Loucy (cell line): ENCODE results near the gene HMGN2.

Experiments used
- H2AFZ ChIP-seq: fragments of 200-600 bp; sonication (generic); 2 replicates; pipeline ENCODE4 v1.6.0; 2016; ENCODE audit warnings: antibody characterized with exemption, mild to moderate bottlenecking, low read length, moderate library complexity
- H3F3A ChIP-seq: fragments of 200-600 bp; 2 replicates; pipeline ENCODE4 v1.6.0; 2016; ENCODE audit warnings: antibody characterized with exemption, low read depth, mild to moderate bottlenecking
- H3K27me3 ChIP-seq: fragments of 200-600 bp; sonication (generic); 2 replicates; pipeline ENCODE4 v1.6.1; 2014; ENCODE audit warnings: low read length, mild to moderate bottlenecking; ENCODE audit not compliant: insufficient read depth, poor library complexity, severe bottlenecking
- H3K36me3 ChIP-seq: fragments of 200-600 bp; sonication (generic); 2 replicates; pipeline ENCODE4 v1.6.1; 2016; ENCODE audit warnings: low read length; ENCODE audit not compliant: insufficient read depth
- H3K4me1 ChIP-seq: fragments of 200-600 bp; sonication (generic); 2 replicates; pipeline ENCODE4 v1.5.1; 2014; ENCODE audit warnings: low read length, mild to moderate bottlenecking; ENCODE audit not compliant: insufficient read depth, poor library complexity, severe bottlenecking
- H3K4me2 ChIP-seq: fragments of 200-600 bp; sonication (generic); 2 replicates; pipeline ENCODE4 v1.6.0; 2014; ENCODE audit warnings: antibody characterized with exemption, low read length, low read depth, mild to moderate bottlenecking; ENCODE audit not compliant: poor library complexity, severe bottlenecking
- H3K4me3 ChIP-seq: fragments of 200-600 bp; sonication (generic); 2 replicates; pipeline ENCODE4 v1.5.1; 2014; ENCODE audit warnings: low read length, mild to moderate bottlenecking, mixed read lengths; ENCODE audit not compliant: poor library complexity, severe bottlenecking
- H3K79me2 ChIP-seq: fragments of 200-600 bp; sonication (generic); 2 replicates; pipeline ENCODE4 v1.6.1; 2014; ENCODE audit warnings: low read length; ENCODE audit not compliant: insufficient read depth
- H3K9ac ChIP-seq: fragments of 200-600 bp; sonication (generic); 2 replicates; pipeline ENCODE4 v1.6.0; 2014; ENCODE audit warnings: mild to moderate bottlenecking, low read depth, low read length, moderate library complexity; ENCODE audit not compliant: poor library complexity, severe bottlenecking
- H3K9me2 ChIP-seq: fragments of 200-600 bp; sonication (generic); replicated peaks from 2 replicates; pipeline ENCODE4 v1.6.1; 2016; ENCODE audit warnings: low read depth, low read length, mixed read lengths
- H3K9me3 ChIP-seq: fragments of 200-600 bp; sonication (generic); 2 replicates; pipeline ENCODE4 v1.6.1; 2014; ENCODE audit warnings: mild to moderate bottlenecking, antibody characterized with exemption, low read length, low read depth; ENCODE audit not compliant: insufficient read depth
- H4K20me1 ChIP-seq: fragments of 200-600 bp; sonication (generic); 2 replicates; pipeline ENCODE4 v1.6.0; 2014; ENCODE audit warnings: antibody characterized with exemption, low read length, mild to moderate bottlenecking; ENCODE audit not compliant: insufficient read depth, poor library complexity, severe bottlenecking
- EZH2phosphoT487 ChIP-seq: fragments of 200-600 bp; IDR thresholded peaks from 2 replicates; pipeline ENCODE4 v1.6.1; 2018; ENCODE audit warnings: antibody characterized with exemption, mild to moderate bottlenecking, moderate library complexity, borderline replicate concordance
- TF ChIP-seq, protein P1 (sequence below): fragments of 200-600 bp; sonication (generic); conservative IDR thresholded peaks from 2 replicates; pipeline ENCODE4 v1.5.1; 2014; ENCODE audit warnings: mild to moderate bottlenecking, antibody characterized with exemption, low read length

HMGN2 gene

DNA sequence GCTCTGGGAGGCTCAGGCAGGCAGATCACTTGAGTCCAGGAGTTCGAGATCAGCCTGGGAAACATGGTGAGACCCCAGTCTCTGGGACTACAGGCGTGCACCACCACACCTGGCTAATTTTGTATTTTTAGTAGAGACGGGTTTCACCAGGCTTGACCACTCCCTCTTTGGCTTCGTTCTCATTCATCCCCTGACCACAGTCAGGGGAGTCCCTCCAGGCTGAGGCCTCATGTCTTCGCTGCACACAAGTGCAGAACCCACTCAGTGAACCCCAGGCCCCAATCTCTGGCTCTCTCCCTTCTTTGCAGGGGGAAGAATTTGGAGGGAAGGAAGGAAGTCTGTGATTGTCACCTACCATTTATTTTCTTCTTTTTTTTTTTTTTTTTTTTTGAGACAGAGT is 48.1 kb downstream of the HMGN2 start:
- no peak for TF ChIP-seq EZH2phosphoT487
- TF ChIP-seq, protein P1, sequence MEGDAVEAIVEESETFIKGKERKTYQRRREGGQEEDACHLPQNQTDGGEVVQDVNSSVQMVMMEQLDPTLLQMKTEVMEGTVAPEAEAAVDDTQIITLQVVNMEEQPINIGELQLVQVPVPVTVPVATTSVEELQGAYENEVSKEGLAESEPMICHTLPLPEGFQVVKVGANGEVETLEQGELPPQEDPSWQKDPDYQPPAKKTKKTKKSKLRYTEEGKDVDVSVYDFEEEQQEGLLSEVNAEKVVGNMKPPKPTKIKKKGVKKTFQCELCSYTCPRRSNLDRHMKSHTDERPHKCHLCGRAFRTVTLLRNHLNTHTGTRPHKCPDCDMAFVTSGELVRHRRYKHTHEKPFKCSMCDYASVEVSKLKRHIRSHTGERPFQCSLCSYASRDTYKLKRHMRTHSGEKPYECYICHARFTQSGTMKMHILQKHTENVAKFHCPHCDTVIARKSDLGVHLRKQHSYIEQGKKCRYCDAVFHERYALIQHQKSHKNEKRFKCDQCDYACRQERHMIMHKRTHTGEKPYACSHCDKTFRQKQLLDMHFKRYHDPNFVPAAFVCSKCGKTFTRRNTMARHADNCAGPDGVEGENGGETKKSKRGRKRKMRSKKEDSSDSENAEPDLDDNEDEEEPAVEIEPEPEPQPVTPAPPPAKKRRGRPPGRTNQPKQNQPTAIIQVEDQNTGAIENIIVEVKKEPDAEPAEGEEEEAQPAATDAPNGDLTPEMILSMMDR, result no peak
- Histone ChIP-seq H3K36me3 (no peaks in the 10 kb centered on the region), H3K4me2 (no peak overlapping the region), H3K79me2 (no peaks in the 10 kb centered on the region), H3K9ac (no peak overlapping the region), H3K9me2 (no peaks in the 10 kb centered on the region), H4K20me1 (no peaks in the 10 kb centered on the region), H2AFZ (no peak overlapping the region), H3K4me1 (no peaks in the 10 kb centered on the region), H3K9me3 (no peaks in the 10 kb centered on the region), H3K4me3 (no peak overlapping the region), H3K27me3 (no peaks in the 10 kb centered on the region), H3F3A (no peaks in the 10 kb centered on the region)

DNA sequence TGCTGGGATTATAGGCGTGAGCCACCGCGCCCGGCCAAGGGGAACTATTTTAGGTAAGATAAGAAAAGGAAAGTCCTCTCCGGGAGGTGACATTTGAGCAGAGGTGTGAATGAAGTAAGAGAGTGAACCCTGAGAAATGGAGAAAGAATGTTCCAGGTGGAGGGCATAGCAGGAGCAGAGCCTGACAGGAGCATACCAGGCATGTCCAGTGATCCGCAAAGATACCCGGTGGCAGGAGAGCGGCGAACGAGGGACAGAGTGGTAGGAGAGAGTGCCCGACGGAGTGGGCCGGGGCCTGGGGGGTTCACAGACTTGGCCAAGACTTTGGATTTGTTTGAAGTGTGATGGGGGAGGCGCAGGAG is 49.4 kb downstream of the HMGN2 start:
- no peaks in the 10 kb centered on the region for H3K79me2 ChIP-seq
- H3K4me2 ChIP-seq, result no peak overlapping the region
- H3K36me3 ChIP-seq, result no peaks in the 10 kb centered on the region
- no peaks in the 10 kb centered on the region for H3K9me2 ChIP-seq
- H3K4me1 ChIP-seq, result no peaks in the 10 kb centered on the region
- H2AFZ ChIP-seq, result no peak overlapping the region
- H4K20me1 ChIP-seq, result no peaks in the 10 kb centered on the region
- TF ChIP-seq, protein P1, result no peak
- no peak for TF ChIP-seq EZH2phosphoT487
- H3K9ac ChIP-seq, result no peak overlapping the region
- no peaks in the 10 kb centered on the region for H3K27me3 ChIP-seq
- no peaks in the 10 kb centered on the region for H3K9me3 ChIP-seq
- no peaks in the 10 kb centered on the region for H3F3A ChIP-seq
- no peak overlapping the region for H3K4me3 ChIP-seq

DNA sequence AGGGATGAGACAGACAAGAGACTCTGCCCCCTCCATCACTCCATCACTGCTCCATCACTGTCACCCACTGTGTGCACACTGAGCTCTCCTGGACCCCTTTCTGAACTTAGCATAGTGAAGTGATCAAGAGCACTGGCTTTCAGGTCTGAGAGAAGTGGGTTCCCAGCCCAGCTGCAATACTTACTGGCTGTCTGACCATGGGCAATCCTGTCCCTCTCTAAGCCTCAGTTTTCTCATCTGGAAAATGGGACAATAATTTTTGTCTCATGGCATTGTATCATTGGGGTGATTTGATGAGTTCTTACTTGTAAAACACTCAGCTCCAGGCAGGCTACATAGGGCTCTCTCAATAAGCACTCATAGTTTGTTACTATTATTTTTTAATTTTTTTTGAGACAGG is 49.8 kb downstream of the HMGN2 start:
- Histone ChIP-seq H3K36me3 (no peaks in the 10 kb centered on the region), H3K9ac (no peak overlapping the region), H3K4me1 (no peaks in the 10 kb centered on the region), H3F3A (no peaks in the 10 kb centered on the region), H3K4me3 (no peak overlapping the region), H4K20me1 (no peaks in the 10 kb centered on the region), H3K79me2 (no peaks in the 10 kb centered on the region), H3K9me3 (no peaks in the 10 kb centered on the region), H3K9me2 (no peaks in the 10 kb centered on the region), H3K4me2 (no peak overlapping the region), H2AFZ (no peak overlapping the region), H3K27me3 (no peaks in the 10 kb centered on the region)
- no peak for TF ChIP-seq EZH2phosphoT487
- TF ChIP-seq, protein P1, result no peak
